H1 (cell line): ENCODE data around the gene PXDN. TPM values are rescaled to one million over a fixed set of nuclear protein-coding genes. Genes with fewer than 3 reads are reported as not detected.

Experiments used
- EP300 ChIP-seq, 2 experiments: IDR thresholded peaks; 1 replicate in 1 of 2; 2 replicates in 1 of 2; pipeline ENCODE4 v1.6.1; 2011 to 2012; ENCODE audit warnings: low read depth in 2 of 2, low read length in 2 of 2, mild to moderate bottlenecking in 2 of 2, borderline replicate concordance in 1 of 2, inconsistent platforms in 1 of 2, moderate library complexity in 1 of 2
- FOSL1 ChIP-seq: IDR thresholded peaks from 2 replicates; pipeline ENCODE4 v1.6.1; 2011; ENCODE audit warnings: mild to moderate bottlenecking, low read depth, low read length, moderate library complexity; ENCODE audit not compliant: insufficient read depth
- HDAC6 ChIP-seq: IDR thresholded peaks from one replicate; pipeline ENCODE4 v1.7.1; 2012; ENCODE audit warnings: low read depth, mild to moderate bottlenecking, inconsistent platforms, low read length, moderate library complexity
- KDM5A ChIP-seq: fragments of 200-600 bp; IDR thresholded peaks from 2 replicates; pipeline ENCODE4 v1.7.1; 2012; ENCODE audit warnings: mild to moderate bottlenecking, low read length, inconsistent platforms, mixed read lengths
- NANOG ChIP-seq: IDR thresholded peaks from 2 replicates; pipeline ENCODE4 v1.6.1; 2011; ENCODE audit warnings: low read length, low read depth, mild to moderate bottlenecking, inconsistent platforms; ENCODE audit not compliant: insufficient read depth, poor library complexity, severe bottlenecking
- polyA plus RNA-seq, 7 experiments: library from polyadenylated mRNA; depleted of rRNA in 3 of 7; stranded (reverse) in 5 of 7; unstranded in 2 of 7; fragments of >200 nt in 5 of 7; fragments of 200-250 nt in 2 of 7; gene quantifications; 1 replicate in 5 of 7; 2 replicates in 1 of 7; 4 replicates in 1 of 7; pipeline versions ENCODE4 v1.2.1 to v1.2.3, GENCODE V29; 2011 to 2013; ENCODE audit warnings: missing spikeins in 2 of 7, mixed read lengths in 2 of 7
- total RNA-seq: library from RNA; stranded (reverse); fragmentation: NEBNext Ultra II Directional; extraction: Animal tissue kit (Norgen Biotek cat#: 25700); gene quantifications from 2 replicates; pipeline ENCODE4 v1.2.1, GENCODE V29; 2021
- TF ChIP-seq, protein P1 (sequence below): IDR thresholded peaks from 2 replicates; pipeline ENCODE4 v1.6.1; 2011; ENCODE audit warnings: low read length, improper control_type of control experiment

The PXDN gene
- total and polyA plus RNA-seq, 2 of the 8 experiments (the other 6 are each of a cell fraction or from before 2014, with no cell fraction given) = 104 to 141 TPM

DNA sequence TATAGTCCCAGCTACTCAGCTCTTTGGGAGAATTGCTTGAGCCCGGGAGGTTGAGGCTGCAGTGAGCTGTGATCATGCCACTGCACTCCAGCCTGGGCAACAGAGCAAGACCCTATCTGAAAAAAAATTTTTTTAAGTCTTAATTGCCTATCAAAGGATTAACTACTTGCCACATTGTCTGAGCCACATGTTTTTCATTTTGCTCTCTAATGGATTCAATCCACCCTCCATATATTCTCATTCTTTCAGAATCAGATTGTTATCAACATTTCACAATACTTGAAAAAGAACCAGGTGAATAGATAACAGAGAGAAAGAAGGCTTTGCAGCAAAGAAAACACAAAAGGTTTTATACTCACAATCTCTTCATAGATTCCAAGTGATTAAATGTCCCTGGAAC lies 61.0 kb downstream of the PXDN start (continued):
- TF ChIP-seq, protein P1, sequence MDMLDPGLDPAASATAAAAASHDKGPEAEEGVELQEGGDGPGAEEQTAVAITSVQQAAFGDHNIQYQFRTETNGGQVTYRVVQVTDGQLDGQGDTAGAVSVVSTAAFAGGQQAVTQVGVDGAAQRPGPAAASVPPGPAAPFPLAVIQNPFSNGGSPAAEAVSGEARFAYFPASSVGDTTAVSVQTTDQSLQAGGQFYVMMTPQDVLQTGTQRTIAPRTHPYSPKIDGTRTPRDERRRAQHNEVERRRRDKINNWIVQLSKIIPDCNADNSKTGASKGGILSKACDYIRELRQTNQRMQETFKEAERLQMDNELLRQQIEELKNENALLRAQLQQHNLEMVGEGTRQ = no peak
- TF ChIP-seq NANOG (no peak), EP300 (IDR thresholded peaks at IDR 0.05; ENCODE audit: borderline replicate concordance in 1 of 2, low read depth in 2 of 2, low read length in 2 of 2) (no peak), HDAC6 (no peak), KDM5A (no peak), FOSL1 (no peak)
